ENCODE results near the gene SETD5.

SETD5 gene

GRCh38 chr3:9512456-9513045, 115.1 kb downstream of the SETD5 start:
- H3K4me3 ChIP-seq (ENCODE audit: low read depth, low read length): no peak overlapping the region

DNA sequence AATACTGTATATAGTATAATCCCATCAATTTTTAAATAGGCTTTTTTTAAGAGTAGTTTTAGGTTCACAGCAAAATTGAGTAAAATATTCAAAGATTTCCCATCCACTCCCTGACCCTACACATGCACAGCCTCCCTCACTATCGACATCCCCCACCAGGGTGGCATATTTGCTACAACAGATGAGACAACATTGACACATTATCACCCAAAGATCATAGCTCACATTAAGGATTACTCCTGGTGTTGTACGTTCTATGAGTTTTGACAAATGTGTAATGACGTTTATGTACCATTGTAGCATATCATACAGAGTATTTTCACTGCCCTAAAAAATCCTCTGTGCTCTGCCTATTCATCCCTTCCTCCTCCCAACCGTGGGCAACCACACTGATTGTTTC, 116.9 kb downstream of the SETD5 start:
- H3K4me3 ChIP-seq (ENCODE audit: low read depth, low read length): no peak overlapping the region
- TF ChIP-seq, protein P1, sequence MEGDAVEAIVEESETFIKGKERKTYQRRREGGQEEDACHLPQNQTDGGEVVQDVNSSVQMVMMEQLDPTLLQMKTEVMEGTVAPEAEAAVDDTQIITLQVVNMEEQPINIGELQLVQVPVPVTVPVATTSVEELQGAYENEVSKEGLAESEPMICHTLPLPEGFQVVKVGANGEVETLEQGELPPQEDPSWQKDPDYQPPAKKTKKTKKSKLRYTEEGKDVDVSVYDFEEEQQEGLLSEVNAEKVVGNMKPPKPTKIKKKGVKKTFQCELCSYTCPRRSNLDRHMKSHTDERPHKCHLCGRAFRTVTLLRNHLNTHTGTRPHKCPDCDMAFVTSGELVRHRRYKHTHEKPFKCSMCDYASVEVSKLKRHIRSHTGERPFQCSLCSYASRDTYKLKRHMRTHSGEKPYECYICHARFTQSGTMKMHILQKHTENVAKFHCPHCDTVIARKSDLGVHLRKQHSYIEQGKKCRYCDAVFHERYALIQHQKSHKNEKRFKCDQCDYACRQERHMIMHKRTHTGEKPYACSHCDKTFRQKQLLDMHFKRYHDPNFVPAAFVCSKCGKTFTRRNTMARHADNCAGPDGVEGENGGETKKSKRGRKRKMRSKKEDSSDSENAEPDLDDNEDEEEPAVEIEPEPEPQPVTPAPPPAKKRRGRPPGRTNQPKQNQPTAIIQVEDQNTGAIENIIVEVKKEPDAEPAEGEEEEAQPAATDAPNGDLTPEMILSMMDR (IDR thresholded peaks at IDR 0.05; ENCODE audit: low read depth, low read length): no peak

More at GRCh38 chr3:9512456-9513045, 115.1 kb downstream of the SETD5 start:
- TF ChIP-seq, protein P1 (IDR thresholded peaks at IDR 0.05; ENCODE audit: low read depth, low read length): no peak

DNA sequence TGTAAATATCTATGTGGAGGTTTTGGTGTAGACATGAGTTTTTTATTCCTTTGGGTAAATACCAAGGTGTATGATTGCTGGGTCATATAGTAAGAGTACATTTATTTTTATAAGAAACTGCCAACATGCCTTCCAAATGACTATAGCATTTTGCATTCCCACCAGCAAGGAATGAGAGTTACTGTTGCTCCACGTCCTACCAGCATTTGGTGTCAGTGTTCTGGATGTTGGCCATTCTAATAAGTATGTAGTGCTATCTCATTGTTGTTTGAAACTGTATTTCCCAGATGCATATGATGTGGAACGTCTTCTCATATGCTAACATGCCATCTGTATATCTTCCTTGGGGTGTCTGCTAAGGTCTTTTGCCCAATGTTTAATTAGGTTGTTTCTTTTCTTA, 117.5 kb downstream of the SETD5 start:
- no peak overlapping the region for H3K4me3 ChIP-seq (ENCODE audit: low read depth, low read length)
- TF ChIP-seq, protein P1 (IDR thresholded peaks at IDR 0.05; ENCODE audit: low read depth, low read length): no peak

DNA sequence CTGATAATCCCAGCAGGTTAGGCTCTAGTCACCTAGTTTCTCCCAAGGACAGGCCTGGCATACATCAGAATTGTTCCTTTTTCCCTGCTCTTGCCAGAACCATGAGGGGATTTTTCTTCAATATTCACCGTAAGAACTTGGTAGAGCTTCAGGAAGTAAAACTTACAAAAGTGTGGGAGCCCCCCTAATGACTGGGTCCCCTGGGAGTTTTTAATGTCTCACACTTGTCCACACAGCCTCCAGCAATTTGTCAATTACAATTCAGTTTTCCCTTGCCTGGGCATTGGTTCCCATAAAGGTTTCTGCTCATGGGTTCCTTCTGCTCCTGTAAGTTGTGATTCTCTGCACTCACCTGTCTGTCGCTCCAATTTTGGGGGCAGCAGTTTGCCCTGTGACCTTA, 127.7 kb downstream of the SETD5 start:
- TF ChIP-seq, protein P1 (IDR thresholded peaks at IDR 0.05; ENCODE audit: low read depth, low read length): no peak
- H3K4me3 ChIP-seq (ENCODE audit: low read depth, low read length): no peak overlapping the region

Measured in WI38 (cell line).